Inflammatory macrophage treated with lipopolysaccharide for 1 hour (primary cell): ENCODE measurements around the gene NPIPB6.
A peak's percentile ranks its signal among the peaks of the same experiment; 100 is the strongest.

Experiments used
- DNase-seq, 2 donors: peaks; one replicate each; pipeline ENCODE4 v3.0.0-alpha.2; 2020 to 2022

NPIPB6 gene

DNA sequence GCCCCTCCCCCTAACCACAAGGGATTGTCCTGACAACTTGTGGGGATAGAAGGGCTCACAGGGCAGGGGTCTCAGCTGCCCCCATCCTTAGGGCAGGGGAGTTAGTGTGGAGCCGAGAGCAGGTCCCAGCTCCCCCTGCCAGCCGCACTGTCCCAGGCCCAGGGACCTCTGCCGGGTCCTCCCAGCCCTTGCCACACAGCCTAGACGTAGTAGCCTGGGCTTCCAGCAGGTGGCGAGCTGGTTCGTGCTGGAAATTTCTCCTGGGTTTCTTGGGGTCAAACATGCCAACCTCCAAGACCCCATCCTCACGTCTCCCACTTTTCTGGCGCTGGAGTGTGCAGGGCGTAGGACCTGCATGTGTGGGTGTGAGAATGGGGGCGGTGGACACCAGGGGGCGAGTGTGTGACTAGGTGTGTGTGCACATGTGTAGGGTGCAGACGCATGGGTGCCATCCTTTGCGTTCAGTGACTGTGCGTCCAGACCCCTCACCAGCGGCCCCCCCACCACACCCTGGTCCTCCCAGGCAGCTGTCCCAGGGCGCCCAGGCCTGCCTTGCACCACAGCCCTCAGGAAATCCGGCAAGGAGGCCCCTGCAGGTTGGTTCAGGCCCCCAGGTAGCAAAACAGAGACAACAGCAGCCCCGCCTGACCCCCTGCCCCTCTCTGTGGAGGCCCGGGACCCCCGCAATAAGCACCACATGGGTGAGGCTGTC lies 41.5 kb downstream of the NPIPB6 start:
- DNase-seq = peak in 1 of 2 donors; percentile 51

DNA sequence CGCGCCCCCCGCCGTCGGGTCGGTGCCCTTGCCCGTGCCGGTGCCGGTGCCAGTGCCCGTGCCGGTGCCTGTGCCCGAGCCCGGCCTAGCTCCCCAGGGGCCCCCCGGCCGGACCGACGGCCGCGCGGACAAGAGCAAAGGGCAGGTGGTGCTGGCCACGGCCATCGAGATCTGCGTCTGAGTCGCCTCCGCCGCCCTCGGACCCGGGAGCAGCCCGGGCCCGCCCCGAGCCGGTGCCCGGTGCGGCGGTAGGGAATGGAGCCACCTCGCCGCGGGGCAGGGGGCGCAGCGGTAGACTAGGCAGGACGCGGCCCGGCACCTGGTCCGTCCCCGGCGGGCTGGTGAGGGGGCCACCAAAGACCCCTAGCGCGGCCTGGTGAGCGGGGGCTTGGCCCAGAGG lies 42.6 kb downstream of the NPIPB6 start:
- no peak for DNase-seq

DNA sequence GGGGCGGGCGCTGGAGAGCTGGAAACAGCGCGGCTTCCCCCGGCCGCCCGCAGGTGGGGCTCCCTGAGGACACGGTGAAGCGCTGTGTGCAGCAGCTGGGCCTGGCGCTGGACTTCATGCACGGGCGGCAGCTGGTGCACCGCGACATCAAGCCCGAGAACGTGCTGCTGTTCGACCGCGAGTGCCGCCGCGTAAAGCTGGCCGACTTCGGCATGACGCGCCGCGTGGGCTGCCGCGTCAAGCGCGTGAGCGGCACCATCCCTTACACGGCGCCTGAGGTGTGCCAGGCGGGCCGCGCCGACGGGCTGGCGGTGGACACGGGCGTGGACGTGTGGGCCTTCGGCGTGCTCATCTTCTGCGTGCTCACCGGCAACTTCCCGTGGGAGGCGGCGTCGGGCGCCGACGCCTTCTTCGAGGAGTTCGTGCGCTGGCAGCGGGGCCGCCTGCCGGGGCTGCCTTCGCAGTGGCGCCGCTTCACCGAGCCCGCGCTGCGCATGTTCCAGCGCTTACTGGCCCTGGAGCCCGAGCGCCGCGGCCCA lies 43.2 kb downstream of the NPIPB6 start:
- DNase-seq = no peak

DNA sequence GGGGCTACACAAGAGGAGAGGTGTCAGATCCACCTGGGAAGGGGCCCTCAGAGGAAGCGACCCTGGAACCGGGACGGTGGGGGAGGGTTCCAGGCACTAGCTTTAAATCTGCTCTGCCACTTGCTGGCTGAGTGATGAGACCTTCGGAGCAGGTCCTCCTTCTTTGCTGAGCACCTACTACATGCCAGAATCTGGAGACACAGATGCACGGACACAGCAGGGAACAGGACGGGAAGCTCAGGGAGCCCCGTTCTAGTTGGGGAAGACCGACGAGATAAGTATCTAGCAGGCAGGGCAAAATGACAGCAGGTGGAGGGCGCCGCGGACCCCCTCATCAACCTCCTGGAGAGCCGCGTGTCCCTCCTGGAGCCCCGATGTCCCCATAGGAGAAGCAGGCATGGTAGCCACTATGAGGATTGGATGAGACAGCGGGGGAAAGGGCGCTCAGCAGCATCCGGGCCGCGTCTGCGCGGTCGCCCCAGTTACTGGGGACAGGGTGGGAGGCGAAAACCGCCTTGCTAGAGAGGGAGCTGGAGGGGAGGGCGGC lies 43.8 kb downstream of the NPIPB6 start:
- DNase-seq = no peak

DNA sequence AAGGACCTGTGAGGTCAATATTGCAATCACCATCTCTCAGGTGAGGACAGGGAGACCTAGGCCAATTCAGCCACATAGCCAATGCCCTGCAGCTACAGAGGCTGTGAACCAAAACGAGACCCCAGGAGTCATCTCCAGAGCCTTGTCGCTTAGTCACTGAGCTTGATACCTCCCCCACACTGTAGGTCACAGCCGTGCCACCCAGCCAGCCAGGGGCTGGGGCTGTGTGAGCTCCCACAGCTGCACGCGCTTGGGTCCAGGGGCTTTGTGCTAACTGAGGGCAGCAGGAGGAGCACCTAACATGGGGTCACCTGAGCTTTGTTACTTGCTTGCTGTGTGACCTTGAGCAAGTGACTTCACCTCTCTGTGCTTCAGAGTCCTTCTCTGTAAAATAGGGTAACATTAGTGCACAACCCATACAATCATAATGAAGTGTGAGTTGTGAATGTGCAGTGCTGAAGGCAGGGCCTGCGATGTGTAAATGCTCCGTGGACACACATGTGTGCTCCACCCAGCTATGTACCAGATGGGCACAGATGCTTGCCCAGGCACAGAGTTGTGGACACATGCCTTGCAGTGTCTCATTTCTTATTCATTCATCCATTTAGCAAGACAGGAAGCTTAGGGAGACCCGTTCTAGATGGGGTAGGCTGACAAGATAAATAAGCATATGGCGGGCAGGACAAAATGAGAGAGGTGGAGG lies 45.1 kb downstream of the NPIPB6 start:
- no peak for DNase-seq

DNA sequence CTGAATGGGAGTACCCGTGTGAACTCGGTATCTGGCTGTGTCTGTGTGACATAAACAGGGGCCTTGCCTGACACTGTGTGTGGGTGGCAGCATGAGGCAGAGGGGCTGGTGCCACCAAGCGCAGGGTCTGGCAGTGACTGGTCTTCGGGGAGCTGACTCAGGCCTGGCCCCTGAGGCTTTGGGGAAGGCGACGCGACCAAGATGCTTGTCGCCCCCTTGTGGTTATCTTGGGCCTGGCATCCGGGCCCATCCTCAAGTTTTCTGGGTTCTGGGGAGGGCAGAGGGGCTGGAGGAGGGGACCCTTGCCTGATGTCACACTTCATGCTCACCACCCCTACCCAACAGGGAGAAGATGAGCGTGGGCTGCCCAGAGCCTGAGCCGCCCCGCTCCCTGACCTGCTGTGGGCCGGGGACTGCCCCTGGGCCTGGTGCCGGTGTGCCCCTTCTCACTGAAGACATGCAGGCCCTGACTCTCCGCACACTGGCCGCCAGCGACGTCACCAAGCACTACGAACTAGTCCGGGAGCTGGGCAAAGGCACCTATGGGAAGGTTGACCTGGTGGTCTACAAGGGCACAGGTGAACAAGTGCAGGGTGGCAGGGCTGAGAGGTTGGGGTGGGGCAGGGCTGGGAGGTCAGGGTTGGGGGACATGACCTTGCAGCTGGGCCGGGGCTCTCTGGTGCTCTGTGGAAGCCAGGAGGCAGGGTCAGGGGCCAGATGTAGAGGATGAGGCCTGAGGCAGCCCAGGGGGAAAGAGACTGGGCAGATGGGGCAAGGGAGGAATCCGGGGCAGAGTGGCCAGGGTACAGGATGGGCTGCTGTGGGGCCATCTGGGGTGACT lies 46.0 kb downstream of the NPIPB6 start:
- DNase-seq = peak; percentile 19 to 77

DNA sequence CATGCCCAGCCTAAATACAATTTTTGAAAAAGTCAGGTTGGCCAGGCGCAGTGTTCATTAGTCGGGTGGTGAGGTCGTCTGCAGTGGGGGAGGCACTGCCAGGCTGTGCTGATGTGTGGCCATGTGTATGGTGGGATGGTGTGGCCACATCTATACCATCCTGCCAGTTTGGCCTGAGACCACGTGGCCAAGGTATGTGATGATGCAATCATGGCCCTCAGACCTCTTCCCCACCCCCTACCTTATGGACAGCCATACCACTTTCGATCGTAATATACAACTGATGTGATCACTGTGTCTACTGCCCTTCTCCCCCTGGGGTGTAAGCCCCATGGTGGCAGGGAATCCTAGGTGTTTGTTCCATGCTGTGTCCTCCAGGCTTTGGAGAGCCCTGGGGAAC lies 47.3 kb downstream of the NPIPB6 start:
- DNase-seq = no peak

DNA sequence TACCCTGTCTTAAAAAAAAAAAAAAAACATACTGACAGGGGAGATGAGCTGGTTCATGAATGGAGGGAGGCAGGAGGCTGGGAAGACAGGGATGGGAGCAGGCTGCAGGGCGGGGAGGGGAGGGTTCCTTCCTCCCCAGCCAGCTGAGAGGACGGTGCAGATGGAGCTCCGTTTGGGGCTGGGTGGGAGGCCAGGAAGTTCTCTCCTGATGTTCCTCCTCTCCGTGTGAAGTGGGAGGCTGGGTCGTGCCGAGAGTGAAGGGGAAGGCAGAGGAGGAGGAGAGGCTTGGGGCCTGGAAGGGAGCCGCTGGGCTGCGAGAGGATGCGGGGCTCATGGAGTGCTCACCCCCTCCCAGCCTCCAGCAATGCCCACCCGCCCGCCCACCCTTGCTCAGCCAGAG lies 49.7 kb downstream of the NPIPB6 start:
- DNase-seq = no peak

DNA sequence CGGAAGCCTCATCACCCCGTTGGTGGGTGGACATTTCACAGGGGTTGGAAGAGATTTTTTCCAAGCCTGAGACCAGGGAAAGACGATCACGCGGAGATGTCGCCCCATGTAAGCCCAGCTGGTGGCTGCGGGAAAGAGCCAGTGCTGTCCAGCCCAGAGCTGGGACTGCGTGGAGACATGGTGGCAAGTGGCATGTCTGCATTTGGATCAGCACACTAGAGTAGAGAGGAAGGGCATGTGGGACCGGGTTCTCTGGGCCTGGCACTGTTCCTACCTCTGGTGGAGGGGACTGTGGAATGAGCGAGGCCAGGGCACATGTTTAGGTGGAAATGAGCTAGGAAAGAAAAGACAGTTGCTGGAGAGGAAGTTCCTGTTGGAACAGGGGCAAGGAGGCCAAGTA lies 51.0 kb downstream of the NPIPB6 start:
- no peak for DNase-seq

DNA sequence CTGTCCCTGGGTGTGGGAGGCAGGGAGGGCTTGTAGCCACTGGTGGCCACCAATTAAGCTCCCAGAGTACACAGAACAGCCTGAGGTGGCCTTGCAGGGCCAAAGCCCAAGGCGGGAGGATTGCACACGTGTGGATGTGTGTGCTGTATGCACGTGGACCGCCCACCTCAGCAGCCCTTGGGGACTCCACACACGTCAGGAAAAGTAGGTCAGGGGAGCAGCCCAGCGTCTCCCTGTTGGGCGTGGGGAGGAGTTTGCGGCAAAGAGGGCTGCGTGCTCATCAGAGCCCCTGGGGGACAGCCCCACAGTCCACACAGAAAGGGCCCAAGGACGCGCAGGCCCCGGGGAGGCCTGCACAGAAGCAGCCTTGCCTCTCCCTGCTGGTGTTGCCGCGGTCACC lies 51.4 kb downstream of the NPIPB6 start:
- DNase-seq = no peak

DNA sequence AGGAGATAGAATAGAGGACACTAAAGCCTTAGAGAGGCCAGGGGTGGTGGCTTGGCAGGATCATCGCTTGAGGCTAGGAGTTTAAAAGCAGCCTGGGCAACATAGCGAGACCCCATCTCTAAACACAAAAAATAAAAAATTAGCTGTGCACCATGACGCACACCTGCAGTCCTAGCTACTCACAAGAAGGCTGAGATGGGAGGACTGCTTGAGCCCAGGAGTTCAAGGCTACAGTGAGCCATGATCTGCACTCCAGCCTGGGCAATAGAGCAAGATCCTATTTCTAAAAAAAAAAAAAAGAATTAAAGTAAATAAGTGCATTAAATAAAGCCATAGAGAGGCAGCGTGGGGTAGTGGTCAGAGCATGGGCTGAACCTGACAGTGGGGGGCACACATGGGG lies 51.9 kb downstream of the NPIPB6 start:
- DNase-seq = no peak

DNA sequence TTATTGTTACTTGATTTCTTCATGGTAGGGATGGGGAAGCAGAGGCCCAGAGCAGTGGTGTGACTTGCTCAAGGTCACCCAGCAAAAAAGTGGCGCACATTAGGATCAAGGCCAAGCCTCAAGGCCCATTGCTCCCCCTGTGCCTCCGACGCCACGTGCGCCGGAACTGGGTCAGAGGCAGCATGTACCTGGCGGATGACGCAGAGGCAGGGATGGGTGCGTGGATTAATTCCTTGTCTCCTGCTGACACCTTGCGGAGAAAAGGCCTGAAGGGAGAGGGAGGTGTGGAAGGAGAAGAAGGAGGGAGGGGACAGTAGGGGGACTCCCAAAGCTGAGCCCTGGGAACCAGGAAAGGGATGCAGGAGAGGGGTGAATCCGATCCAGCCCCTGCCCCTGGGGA lies 52.5 kb downstream of the NPIPB6 start:
- DNase-seq = no peak

DNA sequence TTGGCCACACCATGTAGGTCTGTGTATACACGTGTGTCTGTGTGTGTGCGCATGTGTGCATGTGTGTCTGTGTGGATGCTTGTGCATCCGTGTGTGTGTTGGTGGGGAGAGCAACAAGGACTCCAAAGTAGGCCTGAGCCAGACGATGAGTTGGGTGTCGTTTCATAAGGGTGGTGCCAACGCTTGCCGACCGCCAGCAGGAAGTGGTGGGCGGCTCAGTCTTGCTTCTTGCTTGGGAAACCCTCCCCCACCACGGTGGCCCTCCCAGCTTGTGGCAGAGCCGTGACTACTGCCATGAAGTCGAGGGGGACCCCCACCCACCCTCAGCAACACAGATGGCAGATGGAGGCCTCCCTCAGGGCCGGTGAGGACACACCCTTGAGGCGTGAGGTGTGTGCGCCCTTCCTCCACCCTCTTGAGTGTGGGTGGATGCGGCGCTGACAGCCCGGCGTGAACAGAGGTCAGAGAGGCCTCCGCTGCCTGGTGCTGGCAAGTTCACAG lies 53.4 kb downstream of the NPIPB6 start:
- peak; percentile 25 to 43 for DNase-seq

DNA sequence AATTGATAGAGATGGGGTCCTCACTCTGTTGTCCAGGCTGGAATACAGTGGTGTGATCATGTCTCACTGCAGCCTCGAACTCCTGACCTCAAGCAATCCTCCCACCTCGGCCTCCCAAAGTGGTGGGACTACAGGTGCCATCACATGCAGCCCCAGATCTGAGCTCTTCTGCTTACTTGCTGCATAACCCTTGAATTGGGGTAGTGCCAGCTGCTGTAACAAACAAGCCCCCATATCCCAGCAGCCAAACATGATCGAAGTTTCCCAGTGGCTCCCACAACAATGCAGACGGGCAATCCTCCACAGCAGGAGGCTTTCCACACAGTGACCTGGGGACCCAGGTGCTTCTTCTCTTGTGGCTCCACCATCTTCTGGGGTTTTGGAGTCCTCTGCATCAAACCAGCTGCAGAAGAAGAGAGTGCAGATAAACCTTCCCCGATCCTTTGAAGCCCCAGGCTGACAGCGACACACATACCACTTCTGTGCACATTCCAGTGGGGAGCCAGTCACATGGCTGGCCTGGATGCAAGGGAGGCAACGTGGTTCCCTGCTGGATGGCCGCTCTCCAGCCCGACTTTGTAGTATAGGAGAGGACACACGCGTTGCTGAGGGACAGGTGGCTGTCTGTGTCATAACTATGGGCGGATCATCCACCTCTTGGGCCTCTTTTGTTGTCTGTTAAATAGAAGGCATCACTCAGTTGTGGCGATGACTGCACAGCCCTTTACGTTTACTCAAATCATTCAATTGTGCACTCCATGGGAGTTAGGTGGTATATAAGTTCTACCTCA lies 54.3 kb downstream of the NPIPB6 start:
- DNase-seq = no peak

DNA sequence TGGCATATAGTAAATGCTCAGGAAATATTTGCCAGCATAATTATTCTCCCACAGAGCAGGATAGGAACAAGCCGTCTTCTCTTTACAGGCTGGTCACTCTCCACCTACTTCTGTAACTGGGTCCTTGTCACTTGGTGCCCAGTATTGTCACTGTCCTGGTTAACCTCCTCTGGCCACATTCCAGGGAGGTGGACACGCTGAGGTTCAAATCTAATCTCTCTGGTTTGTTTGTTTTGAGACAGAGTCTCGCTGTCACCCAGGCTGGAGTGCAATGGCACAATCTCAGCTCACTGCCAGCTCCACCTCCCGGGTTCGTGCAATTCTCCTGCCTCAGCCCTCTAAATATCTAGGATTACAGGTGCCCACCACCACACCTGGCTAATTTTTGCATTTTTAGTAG lies 55.4 kb downstream of the NPIPB6 start:
- DNase-seq = no peak

DNA sequence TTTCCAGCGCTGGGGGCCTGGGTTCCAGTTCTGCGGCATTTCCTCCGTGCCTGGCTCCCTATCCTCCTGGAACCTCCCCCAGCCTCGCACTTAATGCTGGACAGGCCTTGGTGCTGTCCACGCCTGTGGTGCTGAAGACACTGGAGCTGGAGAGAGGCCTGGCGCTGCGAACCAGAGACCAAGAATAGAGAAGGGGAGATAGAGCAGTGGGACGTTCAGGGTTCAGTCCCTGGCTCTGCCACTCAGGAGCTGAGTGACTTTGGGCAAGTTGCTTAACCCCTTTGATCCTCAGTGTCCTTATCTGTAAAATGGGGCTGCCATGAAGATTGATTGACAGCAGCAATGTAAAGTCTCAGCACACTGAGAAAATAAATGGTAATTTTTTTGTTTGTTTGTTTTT lies 59.1 kb downstream of the NPIPB6 start:
- DNase-seq = no peak

DNA sequence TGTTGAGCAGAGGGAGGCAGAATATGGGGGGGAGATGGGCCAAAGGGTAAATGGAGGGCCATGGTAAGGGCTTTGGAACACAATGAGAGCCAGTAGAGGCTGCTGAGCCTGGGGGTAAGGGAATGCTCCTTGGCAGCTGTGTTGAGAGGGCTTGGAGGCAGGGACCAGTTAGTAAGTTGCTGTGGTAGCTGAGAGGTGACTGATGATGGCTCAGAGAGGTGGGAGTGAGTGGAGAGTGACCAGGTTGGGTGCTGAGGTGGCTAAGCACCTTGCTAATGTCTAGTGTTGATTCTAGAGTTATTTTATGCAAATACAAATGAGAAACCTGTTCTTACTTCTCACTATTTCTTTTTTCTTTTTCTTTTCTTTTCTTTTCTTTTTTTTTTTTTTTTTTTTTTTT lies 60.2 kb downstream of the NPIPB6 start:
- DNase-seq = no peak

DNA sequence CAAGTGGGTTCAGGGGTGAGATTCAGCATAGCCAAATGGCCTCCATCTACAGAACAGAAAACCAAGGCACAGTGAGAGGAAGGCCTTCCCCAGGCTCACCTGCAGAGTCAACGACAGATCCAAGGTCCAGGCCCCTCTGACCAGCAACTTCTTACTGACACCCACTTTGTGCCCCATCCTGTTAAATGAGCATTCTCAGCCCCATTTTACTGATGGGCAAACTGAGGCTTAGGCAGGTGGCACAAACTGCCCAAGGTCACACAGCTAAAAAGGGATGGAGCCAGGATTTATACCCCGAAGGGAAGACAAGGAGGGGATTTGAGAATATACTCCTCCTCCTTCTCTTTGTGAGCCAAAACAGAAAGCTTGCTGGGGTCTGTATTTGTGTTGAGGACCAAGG lies 61.7 kb downstream of the NPIPB6 start:
- no peak for DNase-seq

DNA sequence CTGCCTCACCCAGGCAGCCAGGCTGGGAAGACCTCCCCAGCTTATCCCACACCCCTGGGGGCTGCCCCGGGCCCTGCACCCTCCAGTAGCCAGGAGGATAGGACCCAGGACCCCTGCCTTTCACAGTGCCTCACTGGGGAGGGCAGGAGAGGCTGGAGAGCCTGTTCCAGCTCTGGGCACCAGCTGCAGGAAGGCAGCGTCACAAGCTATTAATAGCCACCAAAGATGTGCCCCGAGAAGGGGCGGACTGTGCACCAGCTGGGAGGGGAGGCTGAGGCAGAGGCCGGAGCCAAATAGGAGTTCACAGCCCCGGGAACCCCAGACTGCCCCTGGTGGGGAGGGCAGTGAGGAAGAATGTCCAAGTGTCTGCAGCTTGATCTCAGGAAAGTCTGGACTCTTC lies 62.2 kb downstream of the NPIPB6 start:
- DNase-seq = no peak

DNA sequence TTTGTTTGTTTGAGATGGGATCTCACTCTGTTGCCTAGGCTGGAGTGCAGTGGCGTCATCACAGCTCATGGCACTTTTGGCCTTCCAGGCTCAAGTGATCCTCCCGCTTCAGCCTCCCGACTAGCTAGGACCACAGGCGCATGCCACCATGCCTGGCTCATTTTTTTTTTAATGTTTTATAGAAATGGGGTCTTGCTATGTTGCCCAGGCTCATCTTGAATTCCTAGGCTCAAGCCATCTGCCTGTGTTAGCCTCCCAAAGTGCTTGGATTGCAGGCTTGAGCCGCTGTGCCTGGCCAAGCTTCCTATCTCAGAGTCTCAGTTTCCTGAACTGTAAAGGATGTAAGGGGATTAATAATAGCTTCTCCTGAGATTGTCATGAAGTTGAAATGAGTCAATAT lies 63.0 kb downstream of the NPIPB6 start:
- no peak for DNase-seq

DNA sequence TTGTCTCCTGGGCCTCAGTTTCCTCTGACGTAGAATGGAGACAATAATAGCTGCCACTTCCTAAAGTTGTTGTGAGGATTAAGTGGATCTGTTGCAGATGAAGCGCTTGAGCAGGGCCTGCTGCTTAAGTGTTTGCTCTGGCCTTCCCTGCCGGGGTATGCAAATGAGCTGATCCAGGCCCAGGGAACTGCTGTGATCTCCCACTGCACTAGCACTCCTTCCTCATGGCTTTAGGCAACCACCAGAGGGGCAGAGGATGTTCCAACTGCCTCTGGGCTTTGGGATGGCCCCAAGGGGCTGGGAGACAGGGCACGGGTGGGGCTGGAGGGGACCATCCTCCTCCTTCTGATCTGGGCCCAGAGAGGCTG lies 64.8 kb downstream of the NPIPB6 start:
- DNase-seq = no peak

DNA sequence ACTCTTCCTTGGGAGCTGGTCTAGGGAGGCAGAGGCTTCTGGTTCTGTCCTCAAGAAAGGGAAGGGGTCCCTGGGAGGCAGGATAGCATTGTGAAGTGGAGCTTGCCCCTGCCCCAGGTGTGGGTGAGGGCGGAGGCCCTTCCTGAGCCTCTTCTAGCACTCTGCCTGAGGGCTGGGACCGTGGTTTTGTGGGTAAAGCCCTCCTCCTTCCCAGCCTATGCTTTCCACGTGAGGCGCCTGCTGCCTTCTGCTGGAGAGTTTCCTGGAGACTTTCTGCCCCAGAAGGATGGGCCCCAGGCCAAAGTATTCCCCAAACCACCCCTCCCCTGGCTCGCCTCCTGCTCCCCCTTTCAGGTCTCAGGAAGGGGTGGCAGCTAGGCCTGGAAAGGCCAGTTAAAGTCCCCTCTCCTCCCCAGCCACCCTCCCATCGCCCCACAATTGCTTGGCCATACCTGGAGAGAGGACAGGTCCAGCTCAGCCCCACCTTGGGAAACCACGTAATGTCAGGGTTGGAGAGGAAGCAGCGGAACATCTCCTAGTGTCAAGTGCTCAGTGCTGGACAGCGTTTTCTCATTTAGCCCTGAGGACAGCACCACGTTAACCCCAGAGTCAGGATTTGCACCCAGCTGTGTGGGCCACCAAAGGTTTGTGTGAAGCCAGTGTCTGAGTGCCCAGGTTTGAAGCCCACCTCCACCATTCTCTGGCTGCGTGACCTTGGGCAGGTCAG lies 65.4 kb downstream of the NPIPB6 start:
- DNase-seq = no peak
